Mesendoderm (in vitro differentiated cells): Measurements from ENCODE around the gene NKD1.

Experiments used
- DNase-seq: peaks from one replicate; pipeline ENCODE4 v3.0.0; 2013
- H2AK5ac ChIP-seq: 2 replicates; pipeline ENCODE4 v1.6.1; 2013; ENCODE audit warnings: low read length, inconsistent platforms
- H2BK120ac ChIP-seq: 2 replicates; pipeline ENCODE4 v1.6.1; 2013; ENCODE audit warnings: low read depth, mild to moderate bottlenecking, low read length, moderate library complexity, mixed read lengths
- H2BK15ac ChIP-seq: replicated peaks from 2 replicates; pipeline ENCODE4 v1.6.1; 2013; ENCODE audit warnings: low read depth, mild to moderate bottlenecking, moderate library complexity
- H2BK5ac ChIP-seq: 2 replicates; pipeline ENCODE4 v1.6.1; 2013; ENCODE audit warnings: low read length, inconsistent platforms
- H3K18ac ChIP-seq: 2 replicates; pipeline ENCODE4 v1.6.1; 2013; ENCODE audit warnings: mild to moderate bottlenecking, low read length, mixed read lengths
- H3K23ac ChIP-seq: one replicate; pipeline ENCODE4 v1.6.1; 2013; ENCODE audit warnings: low read length
- H3K27ac ChIP-seq: 2 replicates; pipeline ENCODE4 v1.5.1; 2013; ENCODE audit warnings: low read depth, mild to moderate bottlenecking, inconsistent platforms, low read length, moderate library complexity
- H3K27me3 ChIP-seq: 2 replicates; pipeline ENCODE4 v1.6.1; 2013; ENCODE audit warnings: low read length, control low read depth, mild to moderate bottlenecking, inconsistent platforms; ENCODE audit not compliant: insufficient read depth, poor library complexity
- H3K36me3 ChIP-seq: 2 replicates; pipeline ENCODE4 v1.6.1; 2013; ENCODE audit warnings: low read length, inconsistent platforms; ENCODE audit not compliant: control insufficient read depth, insufficient read depth
- H3K4ac ChIP-seq: one replicate; pipeline ENCODE4 v1.6.1; 2013; ENCODE audit warnings: low read depth, mild to moderate bottlenecking, low read length, moderate library complexity
- H3K4me1 ChIP-seq: 2 replicates; pipeline ENCODE4 v1.6.1; 2013; ENCODE audit warnings: low read depth, low read length, inconsistent platforms; ENCODE audit not compliant: control insufficient read depth
- H3K4me2 ChIP-seq: 2 replicates; pipeline ENCODE4 v1.6.1; 2013; ENCODE audit warnings: low read length
- H3K4me3 ChIP-seq: 2 replicates; pipeline ENCODE4 v1.5.1; 2013; ENCODE audit warnings: mild to moderate bottlenecking, low read length
- H3K56ac ChIP-seq: one replicate; pipeline ENCODE4 v1.6.1; 2013; ENCODE audit warnings: low read length
- H3K79me1 ChIP-seq: 2 replicates; pipeline ENCODE4 v1.6.1; 2013; ENCODE audit warnings: low read length, inconsistent platforms
- H3K79me2 ChIP-seq: 2 replicates; pipeline ENCODE4 v1.6.1; 2013; ENCODE audit warnings: mild to moderate bottlenecking, low read length; ENCODE audit not compliant: control insufficient read depth, insufficient read depth
- H3K9ac ChIP-seq: 2 replicates; pipeline ENCODE4 v1.6.1; 2013; ENCODE audit warnings: low read length, inconsistent platforms
- H4K5ac ChIP-seq: one replicate; pipeline ENCODE4 v1.6.1; 2013; ENCODE audit warnings: low read length
- H4K8ac ChIP-seq: one replicate; pipeline ENCODE4 v1.6.1; 2013; ENCODE audit warnings: low read depth, mild to moderate bottlenecking, control low read depth, low read length, moderate library complexity
- WGBS: extraction: QIAGEN DNeasy Blood & Tissue Kit; methylation state at CpG from one replicate; pipeline ENCODE4 v1.1.7; 2013; ENCODE audit warnings: low lambda C conversion rate, missing lambda C conversion rate; ENCODE audit not compliant: insufficient coverage; ENCODE audit errors: extremely low coverage; 5-methylcytosine and 5-hydroxymethylcytosine counted together

NKD1 gene

GRCh38 chr16:50619702-50620491, 71.7 kb downstream of the NKD1 start:
- H4K8ac ChIP-seq = no peak overlapping the region
- H3K4me3 ChIP-seq = no peak overlapping the region
- H3K79me1 ChIP-seq = peaks cover 1% of the 10 kb centered on the region
- no peak overlapping the region for H3K56ac ChIP-seq
- no peak overlapping the region for H3K27ac ChIP-seq
- H3K9ac ChIP-seq = no peak overlapping the region
- no peak overlapping the region for H2BK15ac ChIP-seq
- H3K4me1 ChIP-seq = peaks cover 5% of the 10 kb centered on the region
- H3K79me2 ChIP-seq = no peaks in the 10 kb centered on the region
- H3K4me2 ChIP-seq = no peak overlapping the region
- DNase-seq = no peak
- H2AK5ac ChIP-seq = no peak overlapping the region
- no peaks in the 10 kb centered on the region for H3K36me3 ChIP-seq
- H2BK5ac ChIP-seq = no peak overlapping the region
- WGBS = no CpG with 5 or more reads among the region's 10 CpGs
- H3K18ac ChIP-seq = no peak overlapping the region
- peak overlapping the region; percentile 29 for H3K23ac ChIP-seq
- no peak overlapping the region for H4K5ac ChIP-seq
- H3K4ac ChIP-seq = no peak overlapping the region
- no peak overlapping the region for H2BK120ac ChIP-seq
- no peaks in the 10 kb centered on the region for H3K27me3 ChIP-seq

GRCh38 chr16:50620646-50621451, 72.7 kb downstream of the NKD1 start:
- WGBS = no CpG with 5 or more reads among the region's 11 CpGs
- no peak for DNase-seq
- no peaks in the 10 kb centered on the region for H3K79me2 ChIP-seq
- H2BK5ac ChIP-seq = no peak overlapping the region
- H4K5ac ChIP-seq = no peak overlapping the region
- H3K27ac ChIP-seq = no peak overlapping the region
- no peak overlapping the region for H3K56ac ChIP-seq
- H3K9ac ChIP-seq = no peak overlapping the region
- no peaks in the 10 kb centered on the region for H3K36me3 ChIP-seq
- no peak overlapping the region for H4K8ac ChIP-seq
- H2BK120ac ChIP-seq = no peak overlapping the region
- H3K4me3 ChIP-seq = no peak overlapping the region
- no peak overlapping the region for H3K4ac ChIP-seq
- no peaks in the 10 kb centered on the region for H3K27me3 ChIP-seq
- no peak overlapping the region for H3K4me2 ChIP-seq
- peaks cover 5% of the 10 kb centered on the region for H3K4me1 ChIP-seq
- no peak overlapping the region for H3K18ac ChIP-seq
- no peak overlapping the region for H3K23ac ChIP-seq
- H3K79me1 ChIP-seq = peaks cover 1% of the 10 kb centered on the region
- no peak overlapping the region for H2BK15ac ChIP-seq
- no peak overlapping the region for H2AK5ac ChIP-seq

DNA sequence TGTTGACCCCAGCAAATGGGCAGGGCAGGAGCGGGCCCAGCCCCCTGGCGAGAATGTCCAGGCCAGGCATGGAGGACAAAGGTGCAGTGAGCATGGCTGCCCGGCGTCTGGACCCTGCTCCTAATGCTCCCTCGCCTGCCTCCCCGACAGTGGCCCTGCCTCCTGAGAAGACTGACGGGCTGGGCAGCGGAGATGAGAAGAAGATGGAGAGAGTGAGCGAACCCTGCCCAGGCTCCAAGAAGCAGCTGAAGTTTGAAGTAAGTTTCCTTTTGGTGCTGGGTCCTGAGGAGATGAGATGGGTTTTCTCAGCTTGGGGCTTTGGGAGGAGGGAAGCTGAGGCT, 73.2 kb downstream of the NKD1 start:
- no peak overlapping the region for H3K4me2 ChIP-seq
- H3K23ac ChIP-seq = no peak overlapping the region
- no peaks in the 10 kb centered on the region for H3K27me3 ChIP-seq
- peaks cover 3% of the 10 kb centered on the region for H3K4me1 ChIP-seq
- H3K27ac ChIP-seq = no peak overlapping the region
- no peak for DNase-seq
- no CpG with 5 or more reads among the region's 9 CpGs for WGBS
- H4K8ac ChIP-seq = no peak overlapping the region
- H2BK5ac ChIP-seq = no peak overlapping the region
- no peak overlapping the region for H3K18ac ChIP-seq
- H3K56ac ChIP-seq = no peak overlapping the region
- H3K4me3 ChIP-seq = no peak overlapping the region
- no peaks in the 10 kb centered on the region for H3K36me3 ChIP-seq
- no peak overlapping the region for H3K9ac ChIP-seq
- no peak overlapping the region for H3K4ac ChIP-seq
- H3K79me1 ChIP-seq = peaks cover 1% of the 10 kb centered on the region
- no peak overlapping the region for H2BK120ac ChIP-seq
- no peak overlapping the region for H4K5ac ChIP-seq
- H3K79me2 ChIP-seq = no peaks in the 10 kb centered on the region
- no peak overlapping the region for H2AK5ac ChIP-seq
- no peak overlapping the region for H2BK15ac ChIP-seq

DNA sequence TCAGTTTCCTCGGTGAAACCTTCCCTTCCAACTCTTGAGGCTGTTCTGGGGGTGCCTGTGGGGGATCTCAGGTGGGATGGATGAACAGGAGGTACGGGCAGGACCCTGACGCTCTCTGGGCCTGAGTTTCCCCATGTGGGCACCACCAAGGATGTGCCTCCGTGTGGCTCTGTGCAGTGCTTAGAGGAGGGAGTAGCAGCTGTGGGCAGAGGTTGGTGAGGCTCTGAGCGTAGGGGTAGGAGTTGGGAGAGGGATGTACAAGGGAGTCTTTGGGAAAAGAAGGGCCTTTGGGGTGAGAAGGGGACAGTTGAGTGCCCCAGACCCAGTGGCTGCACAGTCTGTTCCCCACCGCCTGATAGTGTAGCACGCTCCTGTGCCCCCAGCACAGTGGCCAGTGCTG, 73.8 kb downstream of the NKD1 start:
- Histone ChIP-seq H3K4me3 (no peak overlapping the region), H2AK5ac (no peak overlapping the region), H3K36me3 (no peaks in the 10 kb centered on the region), H4K8ac (no peak overlapping the region), H3K56ac (no peak overlapping the region), H2BK15ac (no peak overlapping the region), H3K4me2 (no peak overlapping the region), H3K27me3 (no peaks in the 10 kb centered on the region), H3K79me1 (peaks cover 1% of the 10 kb centered on the region), H3K9ac (no peak overlapping the region), H3K4me1 (no peaks in the 10 kb centered on the region), H3K4ac (no peak overlapping the region), H4K5ac (no peak overlapping the region), H2BK5ac (no peak overlapping the region), H3K23ac (no peak overlapping the region), H3K27ac (no peak overlapping the region), H3K18ac (no peak overlapping the region), H3K79me2 (no peaks in the 10 kb centered on the region), H2BK120ac (no peak overlapping the region)
- WGBS = no CpG with 5 or more reads among the region's 7 CpGs
- DNase-seq = no peak

GRCh38 chr16:50622643-50623369, 74.6 kb downstream of the NKD1 start:
- Histone ChIP-seq H2AK5ac (no peak overlapping the region), H4K5ac (no peak overlapping the region), H3K36me3 (no peaks in the 10 kb centered on the region), H2BK15ac (no peak overlapping the region), H3K4me2 (no peak overlapping the region), H3K18ac (no peak overlapping the region), H3K56ac (no peak overlapping the region), H3K27ac (no peak overlapping the region), H3K27me3 (no peaks in the 10 kb centered on the region), H3K79me2 (no peaks in the 10 kb centered on the region), H3K4me1 (no peaks in the 10 kb centered on the region), H4K8ac (no peak overlapping the region), H2BK120ac (no peak overlapping the region), H3K4ac (no peak overlapping the region), H2BK5ac (no peak overlapping the region), H3K4me3 (no peak overlapping the region), H3K23ac (no peak overlapping the region), H3K79me1 (peaks cover 1% of the 10 kb centered on the region), H3K9ac (no peak overlapping the region)
- WGBS = no CpG with 5 or more reads among the region's 16 CpGs
- no peak for DNase-seq
